GM12878 (cell line): ENCODE measurements around the gene PHF2. TPM values are rescaled to one million over a fixed set of nuclear protein-coding genes. Genes with fewer than 3 reads are reported as not detected.

Source experiments
- ATAC-seq: fragments of 200-7000 bp; cut with Tn5 transposase; 3 replicates; pipeline ENCODE4 v1.9.1; 2020; ENCODE audit warnings: mild to moderate bottlenecking, moderate library complexity
- BruUV-seq: library from RNA; stranded (reverse); fragments of 400-500 nt; replicated peaks from 2 replicates; lab custom pipeline; 2021; lab: Mats Ljungman, UMichigan
- CTCF ChIA-PET: fragments of 300-600 bp; sonication (Branson Sonifier 250); formaldehyde crosslinking; extraction: SDS; loops from one replicate; lab custom pipeline; 2021; ENCODE audit warnings: inconsistent platforms; lab: Yijun Ruan, JAX
- POLR2A ChIA-PET: fragments of 350-600 bp; formaldehyde crosslinking; extraction: SDS; loops from one replicate; lab custom pipeline; 2021; ENCODE audit warnings: inconsistent platforms; lab: Charles Lee
- RAD21 ChIA-PET: fragments of 300-600 bp; sonication (Branson Sonifier 250); formaldehyde crosslinking; loops from one replicate; lab custom pipeline; 2023; ENCODE audit warnings: antibody characterized with exemption; ENCODE audit not compliant: unreplicated experiment; lab: Charles Lee
- SMC1A ChIA-PET: fragments of 300-600 bp; sonication (Branson Sonifier 250); formaldehyde crosslinking; loops from one replicate; lab custom pipeline; 2023; ENCODE audit not compliant: unreplicated experiment, uncharacterized antibody; lab: Charles Lee
- DNase-seq: peaks from one replicate; pipeline ENCODE4 v3.0.0-alpha.2; 2011; ENCODE audit warnings: low read depth, low spot score
- FAIRE-seq: peaks from 3 replicates; lab custom pipeline; 2011; peaks lifted over from hg19 to GRCh38; lab: Jason Lieb, UNC
- H2AFZ ChIP-seq: 2 replicates; pipeline ENCODE4 v1.6.0; 2011; ENCODE audit warnings: low read depth, low read length, control low read depth; ENCODE audit not compliant: control insufficient read depth
- H3K27ac ChIP-seq: 2 replicates; pipeline ENCODE4 v1.5.1; 2011; ENCODE audit warnings: control low read depth; ENCODE audit not compliant: control insufficient read depth, insufficient read depth
- H3K27me3 ChIP-seq, 2 experiments: replicated peaks in 1 of 2; 2 replicates each; pipeline versions ENCODE4 v1.6.0 to v1.6.1; 2011; ENCODE audit warnings: low read length in 1 of 2; ENCODE audit not compliant: control insufficient read depth in 2 of 2, insufficient read depth in 2 of 2
- H3K36me3 ChIP-seq, 2 experiments: 2 replicates each; pipeline ENCODE4 v1.5.1; 2011; ENCODE audit warnings: low read length in 1 of 2; ENCODE audit not compliant: control insufficient read depth in 2 of 2, insufficient read depth in 2 of 2
- H3K4me1 ChIP-seq: 2 replicates; pipeline ENCODE4 v1.6.1; 2011; ENCODE audit warnings: mild to moderate bottlenecking, low read length, moderate library complexity, mixed read lengths; ENCODE audit not compliant: control insufficient read depth, insufficient read depth
- H3K4me2 ChIP-seq: 2 replicates; pipeline ENCODE4 v1.6.0; 2011; ENCODE audit warnings: control low read depth; ENCODE audit not compliant: control insufficient read depth, insufficient read depth
- H3K4me3 ChIP-seq: fragments of 200-600 bp; sonication (generic); 2 replicates; pipeline ENCODE4 v1.5.1; 2016
- H3K79me2 ChIP-seq: 2 replicates; pipeline ENCODE4 v1.6.0; 2011; ENCODE audit warnings: low read length; ENCODE audit not compliant: control insufficient read depth, insufficient read depth
- H3K9ac ChIP-seq: 2 replicates; pipeline ENCODE4 v1.8.0; 2011; ENCODE audit warnings: low read length, control low read depth, mixed read lengths; ENCODE audit not compliant: control insufficient read depth, insufficient read depth
- H3K9me3 ChIP-seq: replicated peaks from 3 replicates; pipeline ENCODE4 v1.5.1; 2011; ENCODE audit warnings: mild to moderate bottlenecking, low read length; ENCODE audit not compliant: control insufficient read depth, insufficient read depth
- H4K20me1 ChIP-seq: 2 replicates; pipeline ENCODE4 v1.6.0; 2011; ENCODE audit not compliant: control insufficient read depth, insufficient read depth
- CEBPZ ChIP-seq: fragments of 150-350 bp; IDR thresholded peaks from 2 replicates; pipeline ENCODE4 v1.6.1; 2016; ENCODE audit warnings: low read depth, low read length
- IRF4 ChIP-seq: IDR thresholded peaks from 2 replicates; pipeline ENCODE4 v1.6.1; 2011; ENCODE audit warnings: low read depth, low read length
- TCF3 ChIP-seq: IDR thresholded peaks from 2 replicates; pipeline ENCODE4 v1.6.1; 2012; ENCODE audit warnings: low read depth, mild to moderate bottlenecking, low read length, borderline replicate concordance; ENCODE audit not compliant: insufficient read depth
- ZBTB4 ChIP-seq: fragments of 450-650 bp; formaldehyde crosslinking; IDR thresholded peaks from 2 replicates; pipeline ENCODE4 v1.4.0; 2022; ENCODE audit warnings: mild to moderate bottlenecking, moderate library complexity
- ZBTB40 ChIP-seq: fragments of 450-650 bp; IDR thresholded peaks from 2 replicates; pipeline ENCODE4 v1.6.1; 2016; ENCODE audit warnings: mild to moderate bottlenecking, moderate library complexity, borderline replicate concordance
- ZNF592 ChIP-seq: fragments of 450-650 bp; IDR thresholded peaks from 2 replicates; pipeline ENCODE4 v1.6.1; 2017; ENCODE audit warnings: mild to moderate bottlenecking, moderate library complexity
- WGBS: methylation state at CpG from one replicate; pipeline ENCODE4 v1.1.6; 2016; ENCODE audit warnings: low lambda C conversion rate; ENCODE audit not compliant: insufficient replicate concordance, insufficient coverage; ENCODE audit errors: missing lambda C conversion rate; 5-methylcytosine and 5-hydroxymethylcytosine counted together
- in situ Hi-C: fragments of 300-500 bp; cut with MboI; formaldehyde crosslinking; loops from 9 replicates; pipeline ENCODE4 v1.14.3; 2018; ENCODE audit warnings: mixed read lengths
- intact Hi-C: fragments of 100-400 bp; cut with micrococcal nuclease; formaldehyde crosslinking; loops from one replicate; pipeline ENCODE4 v1.14.2; 2022; ENCODE audit not compliant: unreplicated experiment
- polyA plus RNA-seq, 11 experiments: library from polyadenylated mRNA; depleted of rRNA in 4 of 11; unstranded in 6 of 11; stranded (reverse) in 5 of 11; fragments of >200 nt; fragmentation: Nextera tagmentation in 4 of 11; fragmentation: Illumina TruSeq in 1 of 11; extraction: Ambion mirVana in 4 of 11; extraction: Trizol in 1 of 11; gene quantifications; 1 replicate in 1 of 11; 2 replicates in 10 of 11; pipeline versions ENCODE4 v1.2.1 to v1.2.3, GENCODE V29; 2011 to 2016; ENCODE audit warnings: inconsistent platforms in 2 of 11, missing spikeins in 2 of 11, low read depth in 1 of 11
- total RNA-seq, 4 experiments: library from RNA; depleted of rRNA in 3 of 4; stranded (reverse); fragments of >200 nt in 3 of 4; fragmentation: Illumina TruSeq in 1 of 4; extraction: Trizol in 1 of 4; gene quantifications; 2 replicates each; pipeline versions ENCODE4 v1.2.1 to v1.2.3, GENCODE V29; 2013 to 2021

The PHF2 gene
- total and polyA plus RNA-seq, 10 of the 15 experiments (the other 5 are each of a cell fraction or from before 2014, with no cell fraction given), result 0.34 to 13.3 (median 5.5) TPM

- H3K4me3 ChIP-seq, result no peak overlapping the region
- DNase-seq, result no peak
- FAIRE-seq, result no peak
- H3K36me3 ChIP-seq, result no peaks in the 10 kb centered on the region
- CTCF ChIA-PET, result interaction anchor here (1.0 kb wide), 1 partner anchor 25 kb away, joined by 3 read pairs; no protein-coding TSS in a partner anchor
- no peaks in the 10 kb centered on the region for H3K27me3 ChIP-seq
- no TSS peak for BruUV-seq
- H3K9me3 ChIP-seq, result no peaks in the 10 kb centered on the region
- SMC1A ChIA-PET, result no interaction called here
- no peaks in the 10 kb centered on the region for H4K20me1 ChIP-seq
- RAD21 ChIA-PET, result no interaction called here
- WGBS, result 26% methylated on average over 8 of the region's 8 CpGs
- in situ Hi-C loops, result no loop called here
- H3K27ac ChIP-seq, result no peak overlapping the region
- H3K79me2 ChIP-seq, result no peaks in the 10 kb centered on the region
- intact Hi-C loops, result no loop called here
- no peak overlapping the region for H3K4me2 ChIP-seq
- POLR2A ChIA-PET, result no interaction called here
- H3K9ac ChIP-seq, result no peak overlapping the region
- H2AFZ ChIP-seq, result no peak overlapping the region
- ATAC-seq, result no peak
- H3K4me1 ChIP-seq, result no peaks in the 10 kb centered on the region
- TF ChIP-seq ZBTB40, result no peak
- TF ChIP-seq ZNF592, result no peak
- TF ChIP-seq TCF3, result no peak
- TF ChIP-seq ZBTB4 (CRISPR knock-in tag), result no peak
- no peak for TF ChIP-seq IRF4
- no peak for TF ChIP-seq CEBPZ
Measured at GRCh38 chr9:93708289-93708986, 132.1 kb downstream of the PHF2 start.
